Measurements from ENCODE around the gene TENT5C.

Gene TENT5C

DNA sequence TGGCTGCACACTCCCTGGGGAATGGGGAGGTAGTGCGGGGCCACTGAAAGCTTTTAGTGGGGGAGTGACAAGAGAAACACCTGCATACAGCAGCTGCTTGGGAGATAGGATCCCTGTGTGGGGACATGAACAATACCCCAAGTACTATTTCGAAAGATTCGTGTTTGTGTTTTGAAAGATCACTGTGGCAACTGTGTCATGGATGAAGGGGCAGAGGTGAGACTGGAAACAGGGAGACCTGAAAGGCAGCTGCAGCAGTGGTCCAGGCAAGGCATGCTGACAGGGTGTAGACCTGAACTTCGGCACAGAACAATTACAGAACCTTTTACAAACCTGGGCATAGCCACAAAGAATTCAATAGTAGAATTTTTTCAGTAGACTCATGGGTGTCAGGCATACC, 32.9 kb downstream of the TENT5C start:
- DNase-seq: no peak

DNA sequence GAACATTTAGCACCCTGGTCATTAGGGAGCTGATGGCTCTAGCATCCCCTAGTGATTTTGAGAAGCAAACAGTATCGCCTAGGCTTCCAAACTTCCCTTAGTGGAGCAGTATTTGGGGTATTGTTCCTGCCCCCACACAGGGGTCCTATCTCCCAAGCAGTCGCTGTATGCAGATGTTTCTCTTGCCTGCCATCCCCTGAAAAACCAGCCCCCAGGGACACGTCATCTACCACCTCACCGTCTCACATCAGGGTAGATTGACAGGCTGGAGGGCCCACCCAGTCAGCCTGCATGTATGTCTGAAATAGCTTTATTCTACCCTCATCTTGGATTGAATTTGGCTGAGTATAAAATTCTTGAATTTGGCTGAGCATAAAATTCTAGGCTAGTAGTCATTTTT, 33.9 kb downstream of the TENT5C start:
- no peak for DNase-seq

- no peak for DNase-seq
These were observed 35.7 kb downstream of the TENT5C start for GRCh38 chr1:117641536-117641935.

GRCh38 chr1:117642963-117643362, 37.1 kb downstream of the TENT5C start:
- no peak for DNase-seq

- DNase-seq: no peak
These were observed 37.8 kb downstream of the TENT5C start for GRCh38 chr1:117643601-117644000.

DNA sequence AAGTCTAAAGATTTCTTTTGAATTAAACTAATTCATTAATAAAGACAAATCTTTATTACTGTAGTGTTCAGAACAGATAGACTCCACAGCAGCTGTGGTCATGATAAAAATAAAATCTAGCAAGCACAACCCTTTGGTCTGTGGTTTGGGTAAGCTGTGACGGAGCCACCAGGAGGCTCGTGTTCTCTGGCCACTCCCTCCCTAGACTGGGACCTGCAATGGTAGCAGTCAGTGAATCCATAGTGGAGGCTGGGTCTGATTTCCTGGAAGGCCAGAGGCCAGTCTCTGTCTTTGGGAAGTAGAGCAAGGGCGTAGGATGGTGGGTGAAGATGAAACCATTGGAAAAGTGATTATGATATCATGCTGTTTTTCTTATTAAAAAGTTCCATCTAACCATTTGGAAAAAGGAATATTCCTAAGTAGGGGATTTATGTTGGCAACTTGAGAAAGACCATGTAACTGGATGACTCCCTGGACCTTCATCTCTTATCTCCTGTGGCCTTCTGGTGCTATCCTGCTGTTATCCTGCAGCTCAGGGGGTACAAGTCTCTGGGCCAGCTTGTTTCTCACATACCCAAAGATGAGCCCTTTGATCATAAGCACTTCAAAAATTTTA, 39.0 kb downstream of the TENT5C start:
- no peak for DNase-seq

- no peak for DNase-seq
These were observed 39.5 kb downstream of the TENT5C start for GRCh38 chr1:117645343-117645742.

GRCh38 chr1:117646007-117646811, 40.4 kb downstream of the TENT5C start:
- DNase-seq: no peak

DNA sequence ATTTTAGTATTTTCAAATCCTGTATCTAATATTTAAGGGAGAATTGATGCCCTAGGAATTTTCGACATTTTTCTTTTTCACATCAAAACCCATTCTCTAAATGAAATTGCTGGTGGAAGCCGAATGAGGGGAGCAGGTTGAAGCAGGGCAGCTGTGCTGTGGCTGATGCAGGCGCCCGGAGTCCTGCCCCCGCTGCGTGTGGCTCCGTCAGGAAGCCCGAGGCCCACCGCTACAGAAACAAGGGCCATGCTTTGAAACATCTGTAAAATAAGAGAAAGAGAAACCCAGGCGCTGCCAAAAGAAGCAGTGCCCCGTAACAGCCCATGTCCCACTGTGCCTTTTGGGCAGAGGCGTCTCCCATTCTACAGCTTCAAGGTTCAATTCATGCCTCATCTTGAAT, 41.1 kb downstream of the TENT5C start:
- DNase-seq: no peak

- no peak for DNase-seq
These were observed 42.2 kb downstream of the TENT5C start for GRCh38 chr1:117648015-117648414.

DNA sequence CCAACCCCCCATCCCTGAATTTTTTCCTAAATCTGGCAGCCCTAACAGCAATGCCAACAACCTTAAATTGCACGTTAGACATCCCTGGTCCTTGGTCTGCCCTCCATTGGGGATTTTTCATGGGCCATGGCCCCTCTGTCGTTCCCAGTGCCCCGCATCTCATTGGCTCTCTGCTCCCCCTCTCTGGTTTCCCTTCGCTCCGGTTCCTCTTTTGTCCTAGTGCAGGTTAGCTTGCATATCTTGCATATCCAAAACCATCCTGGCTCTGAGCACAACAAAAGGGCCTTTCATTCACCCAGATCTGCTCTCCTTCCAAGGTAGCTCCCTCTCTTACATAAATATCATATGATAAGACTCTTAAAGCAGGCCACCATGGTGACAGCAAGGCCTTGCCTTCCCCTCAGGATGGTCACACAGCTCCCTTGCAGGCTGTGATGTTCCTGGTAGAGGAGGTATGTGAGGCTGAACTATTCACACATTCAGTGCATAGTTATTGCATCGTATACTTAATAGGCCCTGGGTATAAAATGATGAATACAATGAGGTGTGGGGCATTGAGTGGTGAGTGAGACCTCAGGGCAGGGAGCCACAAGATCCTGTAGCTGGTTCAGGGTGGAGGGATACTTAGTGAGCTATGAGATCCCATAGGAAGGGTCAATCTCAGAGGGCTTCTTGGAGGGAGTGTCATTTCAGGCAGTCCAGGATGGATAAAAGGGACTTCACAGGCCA, 45.2 kb downstream of the TENT5C start:
- no peak for DNase-seq

GRCh38 chr1:117651616-117652015, 45.8 kb downstream of the TENT5C start:
- DNase-seq: no peak

DNA sequence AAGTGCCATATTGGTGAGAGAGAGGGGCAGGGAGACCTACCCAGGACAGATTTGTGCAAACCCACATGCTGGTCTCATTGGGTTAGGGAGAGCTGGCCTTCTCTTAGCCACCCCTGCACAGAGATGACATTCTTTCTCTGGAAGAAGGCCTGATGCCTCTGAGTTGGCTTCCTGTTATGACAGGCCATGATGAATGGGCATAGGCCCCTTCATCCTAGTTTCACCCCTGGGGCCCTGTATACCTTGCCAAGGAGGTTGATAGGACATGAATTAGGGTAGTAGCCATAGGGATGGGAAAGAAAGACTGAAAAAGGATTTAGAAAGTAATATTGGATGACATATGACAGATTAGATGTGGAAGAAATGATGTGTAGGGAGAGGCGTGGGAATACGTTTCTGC, 46.6 kb downstream of the TENT5C start:
- DNase-seq: peak; percentile 29

- DNase-seq: no peak
These were observed 47.3 kb downstream of the TENT5C start for GRCh38 chr1:117653195-117653594.

DNA sequence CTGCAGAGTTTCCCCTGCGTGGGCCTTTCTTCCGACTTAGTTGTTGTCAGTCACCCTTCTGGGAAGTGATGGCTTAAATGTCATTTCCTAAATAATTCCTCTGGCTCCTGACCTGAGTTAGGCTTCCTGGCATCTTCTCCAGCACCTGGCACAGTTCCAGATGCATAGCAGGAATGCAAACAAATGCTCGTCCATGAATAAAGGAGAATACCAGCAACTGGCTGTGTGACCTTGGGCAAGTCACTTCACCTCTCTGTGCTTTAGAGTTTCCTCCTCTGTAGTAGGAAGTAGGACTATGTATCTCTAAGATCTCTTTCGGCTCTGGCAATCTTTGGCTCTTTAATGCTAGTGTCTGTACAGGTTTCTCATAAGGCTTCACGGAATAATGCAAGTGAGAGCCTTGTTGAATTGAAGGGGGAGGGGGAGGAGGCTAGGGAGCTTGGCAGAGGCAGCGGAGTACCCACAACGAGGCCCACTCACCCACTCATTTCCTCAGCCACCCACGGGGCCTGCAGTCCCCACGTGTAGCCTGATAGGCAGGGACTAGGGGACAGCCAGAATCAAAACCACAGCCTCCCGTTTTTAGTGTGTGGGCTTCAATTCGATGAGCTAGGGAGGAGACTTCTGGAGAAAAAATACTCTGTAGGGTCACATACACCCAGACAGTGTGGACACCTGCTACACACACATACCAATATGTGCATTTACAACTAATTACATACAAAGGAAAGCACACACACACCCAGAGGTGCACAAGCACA, 48.1 kb downstream of the TENT5C start:
- no peak for DNase-seq

GRCh38 chr1:117654493-117655219, 48.8 kb downstream of the TENT5C start:
- DNase-seq: no peak

- peak; percentile 18 for DNase-seq
These were observed 49.4 kb downstream of the TENT5C start for GRCh38 chr1:117655220-117655577.

- DNase-seq: no peak
These were observed 50.4 kb downstream of the TENT5C start for GRCh38 chr1:117656202-117656641.

DNA sequence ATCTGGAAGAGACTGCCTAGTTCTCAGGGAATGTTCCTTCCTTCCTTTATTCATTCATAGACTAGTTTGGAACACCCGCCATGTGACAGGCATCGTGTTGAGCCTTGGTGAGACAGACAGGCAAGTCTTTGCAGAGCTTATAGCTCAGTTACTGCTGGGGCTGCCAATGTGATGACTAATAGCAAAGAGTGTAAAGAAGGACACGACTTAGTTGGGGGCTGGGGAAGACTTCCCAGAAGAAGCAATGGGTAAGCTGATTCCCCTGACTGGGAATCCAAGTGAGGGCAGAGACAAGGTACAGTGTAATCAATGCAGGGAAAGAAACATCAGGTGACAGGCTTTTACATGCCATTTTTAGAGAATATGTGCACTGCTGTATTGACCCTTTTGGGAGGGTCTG, 51.2 kb downstream of the TENT5C start:
- peak; percentile 46 for DNase-seq

DNA sequence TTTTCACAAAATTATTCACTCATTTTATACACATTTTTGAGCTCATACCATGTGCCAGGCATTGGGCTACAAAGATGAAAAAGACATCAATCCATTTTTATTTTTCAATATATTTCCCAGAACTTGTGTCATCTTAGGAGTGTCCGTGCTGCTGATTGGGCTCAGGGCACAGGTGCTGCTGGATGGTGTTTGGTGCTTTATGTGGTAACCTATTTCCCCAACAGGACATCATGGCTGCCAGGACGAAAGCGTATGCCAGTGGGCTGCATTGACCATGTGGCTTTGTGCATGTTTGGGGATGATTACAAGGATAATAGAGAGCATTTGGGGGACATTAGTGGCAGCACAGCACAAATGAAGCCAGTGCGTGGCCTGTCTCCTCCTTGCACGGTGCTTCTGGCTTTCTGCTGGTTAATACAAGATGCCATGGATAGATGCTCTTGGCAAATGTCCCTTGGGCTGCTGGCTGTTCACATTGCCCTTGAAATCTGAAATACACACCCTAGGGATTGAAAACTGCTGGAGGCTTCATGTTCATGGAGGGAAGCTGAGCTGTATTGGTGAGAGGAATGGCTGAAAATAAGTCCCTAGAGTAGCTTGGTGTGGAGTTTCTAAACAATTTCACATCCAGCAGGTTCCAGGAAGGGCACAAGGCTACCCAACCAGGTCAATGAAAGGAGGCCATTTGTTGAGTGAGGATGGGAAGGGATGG, 52.3 kb downstream of the TENT5C start:
- no peak for DNase-seq

DNA sequence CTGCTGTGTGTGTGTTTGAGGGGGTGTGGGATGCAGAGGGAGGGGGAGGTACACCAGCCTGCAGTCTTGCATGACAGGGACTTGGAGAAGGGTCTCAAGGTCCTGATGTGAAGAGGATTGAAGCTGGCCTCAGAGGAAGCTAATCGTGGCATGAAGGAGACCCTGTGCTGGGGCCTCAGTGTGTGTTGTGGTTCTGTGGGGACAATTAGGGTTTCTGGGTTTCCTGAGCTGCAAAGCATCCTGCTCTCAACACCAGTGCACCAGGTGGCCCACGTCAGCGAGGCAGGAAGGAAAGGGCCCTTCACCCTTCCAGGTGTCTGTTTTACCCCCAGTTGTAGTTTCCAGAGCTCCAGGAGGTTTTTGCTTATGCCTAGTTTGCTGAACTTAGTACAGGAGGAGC, 52.8 kb downstream of the TENT5C start:
- DNase-seq: no peak

Data from NCI-H226 (cell line).